Brain microvascular endothelial cell (primary cell): ENCODE results near the gene KIRREL3.

Experiments
- DNase-seq: peaks from one replicate; pipeline ENCODE4 v3.0.0-alpha.2; 2020
- H3K27ac ChIP-seq: fragments of 250-450 bp; sonication (Bioruptor Pico); 2 replicates; pipeline ENCODE4 v1.5.1; 2020; ENCODE audit warnings: mild to moderate bottlenecking, moderate library complexity
- H3K27me3 ChIP-seq: fragments of 250-450 bp; sonication (Bioruptor Pico); replicated peaks from 2 replicates; pipeline ENCODE4 v1.5.1; 2020; ENCODE audit warnings: mild to moderate bottlenecking
- H3K36me3 ChIP-seq: fragments of 250-450 bp; sonication (Bioruptor Pico); replicated peaks from 2 replicates; pipeline ENCODE4 v1.5.1; 2020; ENCODE audit warnings: mild to moderate bottlenecking
- H3K4me3 ChIP-seq: 2 replicates; pipeline ENCODE4 v1.5.1; 2011; ENCODE audit warnings: low read depth, mild to moderate bottlenecking, control low read depth, low read length, moderate library complexity
- CTCF ChIP-seq: IDR thresholded peaks from 2 replicates; pipeline ENCODE4 v1.5.1; 2011; ENCODE audit warnings: low read depth, mild to moderate bottlenecking, moderate library complexity, low read length, control low read depth, inconsistent platforms; ENCODE audit errors: missing control alignments
- in situ Hi-C: cut with HindIII; loops from 2 replicates; pipeline ENCODE4 v1.10.0; 2017; ENCODE audit warnings: low sequenced_read_pairs, low pct_ligation_motif_present

The KIRREL3 gene

GRCh38 chr11:126722956-126723664, 277.5 kb downstream of the KIRREL3 start:
- Histone ChIP-seq H3K27me3 (no peaks in the 10 kb centered on the region), H3K36me3 (no peaks in the 10 kb centered on the region), H3K27ac (no peak overlapping the region), H3K4me3 (no peak overlapping the region)
- TF ChIP-seq CTCF: no peak
- in situ Hi-C loops: no loop called here
- no peak for DNase-seq

GRCh38 chr11:126722006-126722736, 278.4 kb downstream of the KIRREL3 start:
- DNase-seq: no peak
- in situ Hi-C loops: no loop called here
- TF ChIP-seq CTCF: no peak
- Histone ChIP-seq H3K36me3 (no peaks in the 10 kb centered on the region), H3K27me3 (no peaks in the 10 kb centered on the region), H3K4me3 (no peak overlapping the region), H3K27ac (no peak overlapping the region)

- no peak for TF ChIP-seq CTCF
- Histone ChIP-seq H3K4me3 (no peak overlapping the region), H3K27ac (no peak overlapping the region), H3K36me3 (no peaks in the 10 kb centered on the region), H3K27me3 (no peaks in the 10 kb centered on the region)
- no peak for DNase-seq
- in situ Hi-C loops: no loop called here
These were observed 279.9 kb downstream of the KIRREL3 start for GRCh38 chr11:126720539-126721235.

GRCh38 chr11:126719740-126720139, 280.8 kb downstream of the KIRREL3 start:
- no peaks in the 10 kb centered on the region for H3K27me3 ChIP-seq
- no peak for DNase-seq
- TF ChIP-seq CTCF: no peak
- H3K4me3 ChIP-seq: no peak overlapping the region
- no peaks in the 10 kb centered on the region for H3K36me3 ChIP-seq
- H3K27ac ChIP-seq: no peak overlapping the region
- in situ Hi-C loops: no loop called here

- Histone ChIP-seq H3K4me3 (no peak overlapping the region), H3K36me3 (no peaks in the 10 kb centered on the region), H3K27ac (no peak overlapping the region), H3K27me3 (no peaks in the 10 kb centered on the region)
- TF ChIP-seq CTCF: no peak
- no peak for DNase-seq
- in situ Hi-C loops: no loop called here
These were observed 282.3 kb downstream of the KIRREL3 start for GRCh38 chr11:126718276-126718675.
